Thyroid gland (tissue), 4 donors: ENCODE data around the gene MKNK2.

ENCODE experiments used
- CTCF ChIP-seq, 6 experiments: fragments of 200-600 bp in 3 of 6; fragments of 450-650 bp in 3 of 6; sonication (generic) in 3 of 6; IDR thresholded peaks; one replicate each; pipeline ENCODE4 v1.5.1; 2016 to 2019; ENCODE audit warnings: antibody characterized with exemption in 6 of 6, mild to moderate bottlenecking in 2 of 6, inconsistent platforms in 1 of 6, moderate library complexity in 1 of 6
- POLR2A ChIP-seq, 2 donors: fragments of 450-650 bp; IDR thresholded peaks; one replicate each; pipeline ENCODE4 v1.6.1; 2017; ENCODE audit warnings: antibody characterized with exemption in 2 of 2, mild to moderate bottlenecking in 2 of 2, moderate library complexity in 1 of 2

DNA sequence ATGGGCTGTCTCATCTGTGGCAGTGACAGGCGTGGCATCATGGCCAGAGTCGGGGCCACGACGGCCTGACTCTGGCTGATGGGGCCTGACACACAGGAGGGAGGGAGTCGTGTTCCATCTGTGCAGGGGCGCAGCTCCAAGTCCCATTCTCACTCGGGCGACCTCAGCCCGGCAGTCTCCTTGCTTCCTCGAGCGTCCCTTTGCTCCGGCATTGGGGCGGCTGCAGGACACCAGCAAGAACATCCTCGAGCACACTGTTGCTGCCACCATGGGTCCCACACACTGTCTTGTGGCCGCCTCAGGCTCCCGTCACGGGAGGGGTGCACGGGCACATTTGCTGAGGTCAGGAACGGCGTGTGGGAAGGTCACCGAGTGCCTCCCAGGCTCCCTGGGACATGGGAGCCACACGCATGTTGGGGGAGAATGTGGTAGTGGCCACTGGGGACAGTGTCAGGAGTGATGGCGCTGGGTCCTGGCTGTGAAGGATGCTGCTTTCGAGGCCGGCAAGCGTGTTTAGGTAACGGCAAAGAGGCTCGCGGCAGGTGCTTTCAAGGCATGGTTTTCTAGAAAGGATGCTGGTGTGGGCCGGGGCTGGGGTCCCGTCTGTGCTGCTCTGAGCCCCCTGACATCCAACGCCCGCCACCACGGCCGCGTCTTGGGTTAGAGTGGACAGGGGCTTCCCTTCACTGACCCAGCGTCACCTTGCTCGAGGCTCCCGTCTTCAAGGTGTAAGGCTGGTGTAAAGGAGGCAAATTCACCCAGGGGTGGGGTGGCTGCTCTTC, 49.1 kb upstream of the MKNK2 start:
- TF ChIP-seq CTCF (IDR thresholded peaks at IDR 0.05) (no peak), POLR2A (IDR thresholded peaks at IDR 0.05) (no peak)
